GM20000 (cell line): ENCODE measurements around the gene STAG2.

Experiments used
- DNase-seq: peaks from one replicate; pipeline ENCODE4 v3.0.0; 2012; ENCODE audit warnings: low spot score
- CTCF ChIP-seq: IDR thresholded peaks from 2 replicates; pipeline ENCODE4 v1.5.1; 2012; ENCODE audit warnings: mild to moderate bottlenecking, control low read depth; ENCODE audit errors: extremely low read depth, missing control alignments

The STAG2 gene

GRCh38 chrX:123993326-123993725 is 31.8 kb downstream of the STAG2 start:
- no peak for TF ChIP-seq CTCF
- no peak for DNase-seq

DNA sequence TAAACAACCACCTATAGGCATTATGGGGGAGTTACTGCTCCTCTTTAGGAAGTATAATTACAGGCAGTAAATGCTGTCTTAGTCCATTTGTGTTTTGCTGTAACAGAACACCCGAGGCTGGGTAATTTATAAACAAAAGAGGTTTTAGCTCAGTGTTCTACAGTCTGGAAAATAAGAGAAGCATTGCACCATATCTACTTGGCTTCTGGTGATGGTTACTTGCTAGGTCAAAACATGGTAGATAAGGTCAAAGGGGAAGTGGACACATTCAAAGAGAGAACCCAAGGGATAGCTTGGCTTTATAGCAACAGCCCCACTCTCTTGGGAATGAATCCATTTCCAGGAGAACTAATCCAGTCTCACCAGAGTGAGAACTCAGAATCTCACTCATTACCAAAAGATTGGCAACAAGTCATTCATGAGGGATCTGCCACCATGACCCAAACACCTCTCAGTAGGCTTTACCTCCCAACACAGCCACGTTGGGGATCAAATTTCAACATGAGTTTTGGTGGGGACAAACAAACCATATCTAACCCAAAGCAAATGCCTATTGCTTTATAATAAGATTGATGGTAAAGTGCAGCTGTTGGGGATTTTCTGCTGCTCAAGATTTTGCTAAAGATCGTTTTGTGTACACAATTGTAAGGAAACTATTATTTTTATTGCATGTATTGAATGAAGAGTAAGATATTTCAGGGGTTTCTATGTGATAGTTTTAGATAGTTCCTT is 32.6 kb downstream of the STAG2 start:
- TF ChIP-seq CTCF, result no peak
- no peak for DNase-seq

GRCh38 chrX:123994730-123995129 is 33.2 kb downstream of the STAG2 start:
- TF ChIP-seq CTCF, result no peak
- DNase-seq, result no peak

DNA sequence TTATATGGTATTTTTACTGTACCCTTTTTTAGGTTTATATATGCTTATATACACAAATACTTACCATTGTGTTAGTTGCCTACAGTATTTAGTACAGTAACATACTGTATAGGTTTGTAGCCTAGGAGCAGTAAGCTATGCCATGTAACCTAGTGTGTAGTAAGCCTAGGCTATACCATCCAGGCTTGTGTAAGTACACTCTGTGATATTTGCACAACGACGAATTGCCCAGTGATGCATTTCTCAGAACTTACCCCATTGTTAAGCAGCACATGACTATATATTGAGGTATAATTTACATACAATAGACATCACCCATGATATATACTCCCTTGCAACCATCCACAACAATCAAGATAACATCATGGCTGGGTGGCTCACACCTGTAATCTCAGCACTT is 40.1 kb downstream of the STAG2 start:
- TF ChIP-seq CTCF, result no peak
- DNase-seq, result no peak

DNA sequence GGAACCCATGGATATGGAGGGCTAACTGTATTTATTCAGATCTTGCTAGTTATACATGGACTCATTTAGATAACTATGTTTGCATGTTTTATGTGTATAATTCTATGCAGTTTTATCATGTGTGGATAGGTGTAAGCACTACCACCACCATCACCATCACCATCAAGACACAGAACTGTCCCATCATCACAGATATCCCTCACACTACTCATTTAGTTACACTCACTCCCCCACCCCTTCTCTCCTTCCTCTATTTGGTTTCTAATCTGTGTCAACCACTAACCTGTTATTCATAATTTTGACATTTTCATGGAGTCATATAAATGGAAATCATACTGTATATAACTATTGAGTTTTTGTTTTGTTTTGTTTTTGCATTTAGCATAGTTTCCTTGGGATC is 43.7 kb downstream of the STAG2 start:
- no peak for TF ChIP-seq CTCF

DNA sequence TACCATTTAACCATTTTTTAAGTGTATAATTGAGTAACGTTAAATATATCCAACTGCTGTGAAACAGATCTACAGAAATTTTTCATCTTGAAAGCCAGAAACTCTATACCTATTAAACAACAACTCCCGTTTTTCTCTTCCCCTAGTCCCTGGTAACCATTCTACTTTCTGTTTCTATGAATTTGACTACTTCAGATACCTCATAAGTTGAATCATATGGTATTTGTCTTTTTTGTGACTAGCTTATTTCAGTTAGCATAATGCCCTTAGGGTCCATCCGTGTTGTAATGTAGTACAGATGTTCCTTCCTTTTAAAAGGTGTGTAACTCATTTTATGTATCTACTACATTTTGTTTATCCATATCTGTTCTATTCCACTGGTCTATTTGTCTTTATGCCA is 48.7 kb downstream of the STAG2 start:
- no peak for DNase-seq
- no peak for TF ChIP-seq CTCF

More for the DNA sequence above, 43.7 kb downstream of the STAG2 start:
- DNase-seq, result no peak

- no peak for TF ChIP-seq CTCF
- no peak for DNase-seq
Measured at GRCh38 chrX:124010566-124010965, 49.1 kb downstream of the STAG2 start.
